OCI-LY1 (cell line): ENCODE data around the gene TMEM181.
"Not testable (repeated sequence)": the region's sequence is repeated elsewhere in the genome, so short reads cannot be mapped to it uniquely, and the experiment has no call there.

Source experiments
- H2AFZ ChIP-seq: fragments of 200-600 bp; sonication (generic), shearing (Covaris generic); 2 replicates; pipeline ENCODE4 v1.6.0; 2014; ENCODE audit warnings: antibody characterized with exemption, mild to moderate bottlenecking, low read length
- H3F3A ChIP-seq: fragments of 200-600 bp; sonication (generic), shearing (Covaris generic); 2 replicates; pipeline ENCODE4 v1.6.0; 2014; ENCODE audit warnings: mild to moderate bottlenecking, antibody characterized with exemption, low read length, moderate library complexity; ENCODE audit not compliant: insufficient read depth
- H3K27ac ChIP-seq: fragments of 200-600 bp; sonication (generic); 2 replicates; pipeline ENCODE4 v1.5.1; 2014; ENCODE audit warnings: low read length, mixed run types, mild to moderate bottlenecking, low read depth; ENCODE audit not compliant: poor library complexity, severe bottlenecking
- H3K27me3 ChIP-seq: fragments of 200-600 bp; sonication (generic); 2 replicates; pipeline ENCODE4 v1.6.0; 2014; ENCODE audit warnings: antibody characterized with exemption, mild to moderate bottlenecking, low read length, moderate library complexity; ENCODE audit not compliant: insufficient read depth
- H3K36me3 ChIP-seq: fragments of 200-600 bp; sonication (generic); 2 replicates; pipeline ENCODE4 v1.6.1; 2014; ENCODE audit warnings: mild to moderate bottlenecking, antibody characterized with exemption, low read length, moderate library complexity, mixed read lengths; ENCODE audit not compliant: insufficient read depth
- H3K4me1 ChIP-seq: fragments of 200-600 bp; sonication (generic); 2 replicates; pipeline ENCODE4 v1.5.1; 2014; ENCODE audit warnings: mild to moderate bottlenecking, low read length, moderate library complexity; ENCODE audit not compliant: insufficient read depth, severe bottlenecking
- H3K4me2 ChIP-seq: fragments of 200-600 bp; sonication (generic), shearing (Covaris generic); 2 replicates; pipeline ENCODE4 v1.6.1; 2014; ENCODE audit warnings: low read length
- H3K4me3 ChIP-seq: fragments of 200-600 bp; sonication (generic); 2 replicates; pipeline ENCODE4 v1.5.1; 2014; ENCODE audit warnings: low read length, low read depth, mild to moderate bottlenecking, mixed read lengths; ENCODE audit not compliant: poor library complexity, severe bottlenecking
- H3K79me2 ChIP-seq: fragments of 200-600 bp; shearing (Covaris generic); 2 replicates; pipeline ENCODE4 v1.6.1; 2016; ENCODE audit warnings: mixed run types, low read length, mixed read lengths; ENCODE audit not compliant: insufficient read depth
- H3K9ac ChIP-seq: fragments of 200-600 bp; sonication (generic), shearing (Covaris generic); 2 replicates; pipeline ENCODE4 v1.6.1; 2014; ENCODE audit warnings: mild to moderate bottlenecking, low read length, mixed read lengths
- H3K9me2 ChIP-seq: fragments of 200-600 bp; sonication (generic), shearing (Covaris generic); 2 replicates; pipeline ENCODE4 v1.6.1; 2014; ENCODE audit warnings: low read depth, mild to moderate bottlenecking, low read length, mixed read lengths
- H3K9me3 ChIP-seq: fragments of 200-600 bp; shearing (Covaris generic); 2 replicates; pipeline ENCODE4 v1.6.1; 2014; ENCODE audit warnings: low read length, mixed read lengths
- H4K20me1 ChIP-seq: fragments of 200-600 bp; sonication (generic), shearing (Covaris generic); 2 replicates; pipeline ENCODE4 v1.6.0; 2016; ENCODE audit warnings: mild to moderate bottlenecking, low read length; ENCODE audit not compliant: insufficient read depth
- CTCF ChIP-seq: fragments of 200-600 bp; sonication (generic), shearing (Covaris generic); IDR thresholded peaks from 2 replicates; pipeline ENCODE4 v1.5.1; 2017; ENCODE audit warnings: mild to moderate bottlenecking, antibody characterized with exemption, low read length, moderate library complexity, mixed read lengths
- EZH2 ChIP-seq: fragments of 200-600 bp; sonication (generic), shearing (Covaris generic); IDR thresholded peaks from 2 replicates; pipeline ENCODE4 v1.8.0; 2017; ENCODE audit warnings: borderline replicate concordance, mixed run types, mild to moderate bottlenecking, antibody characterized with exemption, low read length, moderate library complexity, mixed read lengths

TMEM181 gene

GRCh38 chr6:158631678-158632537, 72.0 kb downstream of the TMEM181 start:
- Histone ChIP-seq H3K36me3 (peaks cover 49% of the 10 kb centered on the region), H3K4me1 (peaks cover 11% of the 10 kb centered on the region), H3F3A (no peaks in the 10 kb centered on the region), H3K9me3 (no peaks in the 10 kb centered on the region), H3K4me2 (no peak overlapping the region), H2AFZ (no peak overlapping the region), H3K9ac (no peak overlapping the region), H3K79me2 (no peaks in the 10 kb centered on the region), H3K4me3 (no peak overlapping the region), H3K9me2 (no peaks in the 10 kb centered on the region), H4K20me1 (no peaks in the 10 kb centered on the region), H3K27ac (no peak overlapping the region), H3K27me3 (no peaks in the 10 kb centered on the region)
- TF ChIP-seq CTCF, result no peak
- no peak for TF ChIP-seq EZH2

- not testable (repeated sequence) for H3K9me3 ChIP-seq, H3F3A ChIP-seq, H3K27me3 ChIP-seq, H3K4me1 ChIP-seq, H3K27ac ChIP-seq, H3K79me2 ChIP-seq, H3K4me2 ChIP-seq, H3K9ac ChIP-seq, H4K20me1 ChIP-seq, H3K4me3 ChIP-seq, H3K9me2 ChIP-seq, H2AFZ ChIP-seq
- H3K36me3 ChIP-seq, result peaks cover 51% of the 10 kb centered on the region
These were observed 72.7 kb downstream of the TMEM181 start for GRCh38 chr6:158632538-158633119.

GRCh38 chr6:158633127-158633526, 73.2 kb downstream of the TMEM181 start:
- Histone ChIP-seq H3K79me2 (no peaks in the 10 kb centered on the region), H3K4me3 (no peak overlapping the region), H2AFZ (no peak overlapping the region), H3K9me3 (no peaks in the 10 kb centered on the region), H3K9ac (no peak overlapping the region), H3K27me3 (no peaks in the 10 kb centered on the region), H3K4me2 (no peak overlapping the region), H3K9me2 (no peaks in the 10 kb centered on the region), H3F3A (no peaks in the 10 kb centered on the region), H3K36me3 (peaks cover 52% of the 10 kb centered on the region), H3K4me1 (peaks cover 5% of the 10 kb centered on the region), H3K27ac (no peak overlapping the region), H4K20me1 (no peaks in the 10 kb centered on the region)
- TF ChIP-seq EZH2, result no peak
- no peak for TF ChIP-seq CTCF
